PC-3 (cell line): Measurements from ENCODE around the gene GTF2F2. TPM values are rescaled to one million over a fixed set of nuclear protein-coding genes. Genes with fewer than 3 reads are reported as not detected.

ENCODE experiments used
- ATAC-seq: fragments of 200-7000 bp; cut with Tn5 transposase; 2 replicates; pipeline ENCODE4 v1.9.1; 2020; ENCODE audit warnings: mild to moderate bottlenecking, moderate library complexity
- BruUV-seq: library from RNA; stranded (reverse); fragments of 400-500 nt; replicated peaks from 2 replicates; lab custom pipeline; 2021; lab: Mats Ljungman, UMichigan
- CTCF ChIA-PET: fragments of 300-600 bp; sonication (Branson Sonifier 250); formaldehyde crosslinking; loops from one replicate; lab custom pipeline; 2022; ENCODE audit warnings: antibody characterized with exemption; lab: Charles Lee
- POLR2A ChIA-PET: fragments of 300-600 bp; sonication (Branson Sonifier 250); formaldehyde crosslinking; loops from one replicate; lab custom pipeline; 2022; ENCODE audit warnings: antibody characterized with exemption; ENCODE audit not compliant: unreplicated experiment; lab: Charles Lee
- DNase-seq: peaks from one replicate; pipeline ENCODE4 v3.0.0-alpha.2; 2015
- H2AFZ ChIP-seq: fragments of 300-600 bp; sonication (generic); 2 replicates; pipeline ENCODE4 v1.6.0; 2016; ENCODE audit warnings: antibody characterized with exemption, low read length
- H3F3A ChIP-seq: fragments of 300-600 bp; sonication (generic); one replicate; pipeline ENCODE4 v1.6.0; 2017; ENCODE audit warnings: antibody characterized with exemption, low read length, control low read depth, mild to moderate bottlenecking; ENCODE audit not compliant: unreplicated experiment
- H3K27ac ChIP-seq: fragments of 300-600 bp; sonication (generic); 2 replicates; pipeline ENCODE4 v1.5.1; 2016; ENCODE audit warnings: mild to moderate bottlenecking, low read length
- H3K27me3 ChIP-seq: fragments of 300-600 bp; sonication (generic); 2 replicates; pipeline ENCODE4 v1.6.1; 2016; ENCODE audit warnings: low read length, mixed read lengths
- H3K36me3 ChIP-seq: fragments of 300-600 bp; sonication (generic); 2 replicates; pipeline ENCODE4 v1.6.1; 2016; ENCODE audit warnings: low read depth, mixed run types, low read length, mixed read lengths
- H3K4me1 ChIP-seq: fragments of 300-600 bp; sonication (generic); 2 replicates; pipeline ENCODE4 v1.5.1; 2016; ENCODE audit warnings: low read length; ENCODE audit not compliant: insufficient read depth
- H3K4me2 ChIP-seq: fragments of 300-600 bp; sonication (generic); 2 replicates; pipeline ENCODE4 v1.6.0; 2016; ENCODE audit warnings: low read length
- H3K4me3 ChIP-seq: fragments of 300-600 bp; sonication (generic); 2 replicates; pipeline ENCODE4 v1.5.1; 2016; ENCODE audit warnings: mild to moderate bottlenecking, low read length, mixed read lengths
- H3K79me2 ChIP-seq: fragments of 300-600 bp; sonication (generic); 2 replicates; pipeline ENCODE4 v1.6.1; 2017; ENCODE audit warnings: low read length, mixed read lengths
- H3K9ac ChIP-seq: fragments of 300-600 bp; sonication (generic); 2 replicates; pipeline ENCODE4 v1.6.0; 2016; ENCODE audit warnings: mild to moderate bottlenecking, low read length
- H3K9me2 ChIP-seq: fragments of 300-600 bp; sonication (generic); replicated peaks from 2 replicates; pipeline ENCODE4 v1.6.1; 2016; ENCODE audit warnings: mixed run types, low read length, mixed read lengths
- H3K9me3 ChIP-seq: fragments of 300-600 bp; sonication (generic); 2 replicates; pipeline ENCODE4 v1.6.1; 2016; ENCODE audit warnings: low read length, mixed read lengths
- H4K20me1 ChIP-seq: fragments of 300-600 bp; sonication (generic); 2 replicates; pipeline ENCODE4 v1.6.1; 2016; ENCODE audit warnings: low read length, mixed read lengths
- CTCF ChIP-seq: fragments of 300-600 bp; sonication (generic); conservative IDR thresholded peaks from 2 replicates; pipeline ENCODE4 v1.5.1; 2017; ENCODE audit warnings: antibody characterized with exemption, low read depth, mild to moderate bottlenecking, low read length
- EZH2 ChIP-seq: fragments of 300-600 bp; sonication (generic); IDR thresholded peaks from one replicate; pipeline ENCODE4 v1.6.1; 2017; ENCODE audit warnings: antibody characterized with exemption, mild to moderate bottlenecking, low read length; ENCODE audit not compliant: unreplicated experiment
- EZH2phosphoT487 ChIP-seq: fragments of 300-600 bp; sonication (generic); IDR thresholded peaks from 2 replicates; pipeline ENCODE4 v1.6.1; 2018; ENCODE audit warnings: mild to moderate bottlenecking, antibody characterized with exemption, low read length, borderline replicate concordance
- intact Hi-C: fragments of 100-400 bp; cut with micrococcal nuclease; formaldehyde crosslinking; loops from 2 replicates; pipeline ENCODE4 v1.9.0; 2023
- total RNA-seq: library from RNA; depleted of rRNA; stranded (reverse); fragments of >200 nt; gene quantifications from 2 replicates; pipeline ENCODE4 v1.2.3, GENCODE V29; 2014

Gene GTF2F2
- total RNA-seq, 1 experiment from 2014 or later, result 28.3 TPM

GRCh38 chr13:45302507-45302906 lies 182.2 kb downstream of the GTF2F2 start:
- H2AFZ ChIP-seq, result no peak overlapping the region
- no peak overlapping the region for H3K27ac ChIP-seq
- no peak overlapping the region for H3K9ac ChIP-seq
- H3K4me3 ChIP-seq, result no peak overlapping the region
- no peak for ATAC-seq
- H3K36me3 ChIP-seq, result no peaks in the 10 kb centered on the region
- no peaks in the 10 kb centered on the region for H3K79me2 ChIP-seq
- no peak overlapping the region for H3K4me2 ChIP-seq
- H4K20me1 ChIP-seq, result no peaks in the 10 kb centered on the region
- ChIA-PET CTCF (no interaction called here), POLR2A (interaction anchor here (0.6 to 0.7 kb wide), 4 partner anchors 220 to 1071 kb away, joined by 6 to 42 read pairs (median 22); no protein-coding TSS in a partner anchor)
- no peaks in the 10 kb centered on the region for H3K9me3 ChIP-seq
- no peaks in the 10 kb centered on the region for H3K4me1 ChIP-seq
- DNase-seq, result no peak
- no peak for TF ChIP-seq EZH2
- TF ChIP-seq CTCF, result no peak
- TF ChIP-seq EZH2phosphoT487, result no peak
- no peaks in the 10 kb centered on the region for H3K9me2 ChIP-seq
- no TSS peak for BruUV-seq
- intact Hi-C loops, result loop anchor here (10.0 kb wide), 1 partner anchor 828 kb away; no protein-coding TSS in a partner anchor
- no peaks in the 10 kb centered on the region for H3K27me3 ChIP-seq
- H3F3A ChIP-seq, result no peaks in the 10 kb centered on the region

- POLR2A ChIA-PET, result interaction anchor here (0.6 to 0.7 kb wide), 5 partner anchors 149 to 1071 kb away, joined by 4 to 42 read pairs (median 21); no protein-coding TSS in a partner anchor
- H3K36me3 ChIP-seq, result no peaks in the 10 kb centered on the region
- H3K79me2 ChIP-seq, result no peaks in the 10 kb centered on the region
- H3K27ac ChIP-seq, result no peak overlapping the region
- no peaks in the 10 kb centered on the region for H3K27me3 ChIP-seq
- no peak overlapping the region for H2AFZ ChIP-seq
- H3K9ac ChIP-seq, result no peak overlapping the region
- H3K4me1 ChIP-seq, result no peaks in the 10 kb centered on the region
- ATAC-seq, result no peak
- H3K4me2 ChIP-seq, result no peak overlapping the region
- intact Hi-C loops, result loop anchor here (10.0 kb wide), 1 partner anchor 828 kb away; no protein-coding TSS in a partner anchor
- TF ChIP-seq EZH2 (no peak), EZH2phosphoT487 (no peak), CTCF (no peak)
- CTCF ChIA-PET, result no interaction called here
- no peak overlapping the region for H3K4me3 ChIP-seq
- H3K9me3 ChIP-seq, result no peaks in the 10 kb centered on the region
- H3K9me2 ChIP-seq, result no peaks in the 10 kb centered on the region
- H4K20me1 ChIP-seq, result no peaks in the 10 kb centered on the region
- BruUV-seq, result no TSS peak
- H3F3A ChIP-seq, result no peaks in the 10 kb centered on the region
- DNase-seq, result no peak
These were observed 182.7 kb downstream of the GTF2F2 start for GRCh38 chr13:45303026-45303425.

GRCh38 chr13:45303866-45304265 lies 183.6 kb downstream of the GTF2F2 start:
- Histone ChIP-seq H3K4me3 (no peak overlapping the region), H3K9me2 (no peaks in the 10 kb centered on the region), H2AFZ (no peak overlapping the region), H3K9me3 (no peaks in the 10 kb centered on the region), H3K4me1 (no peaks in the 10 kb centered on the region), H3K27ac (no peak overlapping the region), H3K4me2 (no peak overlapping the region), H3K27me3 (no peaks in the 10 kb centered on the region), H3K79me2 (no peaks in the 10 kb centered on the region), H3K36me3 (no peaks in the 10 kb centered on the region), H4K20me1 (no peaks in the 10 kb centered on the region), H3K9ac (no peak overlapping the region), H3F3A (no peaks in the 10 kb centered on the region)
- DNase-seq (no peak), ATAC-seq (no peak)
- TF ChIP-seq EZH2 (no peak), EZH2phosphoT487 (no peak), CTCF (no peak)
- POLR2A ChIA-PET, result no interaction called here
- BruUV-seq, result no TSS peak
- CTCF ChIA-PET, result interaction anchor here (0.5 kb wide), 1 partner anchor 90 kb away, joined by 4 read pairs; no protein-coding TSS in a partner anchor
- intact Hi-C loops, result loop anchor here (10.0 kb wide), 1 partner anchor 829 kb away; no protein-coding TSS in a partner anchor
